K562 (cell line): ENCODE results near the gene CELSR1.

ENCODE experiments used
- FOSL1 ChIP-seq: fragments of 200-800 bp; sonication (Bioruptor generic); conservative IDR thresholded peaks from 2 replicates; pipeline ENCODE4 v1.6.1; 2016; ENCODE audit warnings: missing genetic modification characterization, missing compliant biosample characterization
- GATA2 ChIP-seq: sonication (generic); formaldehyde crosslinking; IDR thresholded peaks from 2 replicates; pipeline ENCODE4 v1.4.0; 2020; ENCODE audit warnings: mild to moderate bottlenecking, missing genetic modification reagents
- MEF2D ChIP-seq: conservative IDR thresholded peaks from 2 replicates; pipeline ENCODE4 v1.6.1; 2016; ENCODE audit warnings: low read depth, missing genetic modification characterization, missing compliant biosample characterization
- SP1 ChIP-seq: sonication (generic); formaldehyde crosslinking; IDR thresholded peaks from 2 replicates; pipeline ENCODE4 v1.8.1; 2022; ENCODE audit warnings: mild to moderate bottlenecking, missing genetic modification reagents
- TCF7L2 ChIP-seq: fragments of 150-350 bp; IDR thresholded peaks from 2 replicates; pipeline ENCODE4 v1.6.1; 2016; ENCODE audit warnings: low read depth, mild to moderate bottlenecking, low read length, moderate library complexity
- TFAM ChIP-seq: fragments of 250-450 bp; sonication (Bioruptor Pico); conservative IDR thresholded peaks from 2 replicates; pipeline ENCODE4 v1.5.0; 2021; ENCODE audit warnings: mild to moderate bottlenecking, moderate library complexity
- ZNF764 ChIP-seq: fragments of 250-450 bp; sonication (Bioruptor Pico); IDR thresholded peaks from 2 replicates; pipeline ENCODE4 v1.4.0; 2020; ENCODE audit warnings: low read depth, mild to moderate bottlenecking, moderate library complexity
- TF ChIP-seq, protein P1 (sequence below), 3 experiments: IDR thresholded peaks in 2 of 3; conservative IDR thresholded peaks in 1 of 3; 2 replicates each; pipeline ENCODE4 v1.5.1; 2011 to 2012; ENCODE audit warnings: low read length in 3 of 3, mild to moderate bottlenecking in 3 of 3, control low read depth in 2 of 3, improper control_type of control experiment in 1 of 3, inconsistent platforms in 1 of 3, low read depth in 1 of 3, mixed read lengths in 1 of 3, moderate library complexity in 1 of 3; ENCODE audit not compliant: insufficient read depth in 2 of 3
- TF ChIP-seq, protein P2 (sequence below), 2 experiments: fragments of 450-650 bp; formaldehyde crosslinking in 1 of 2; IDR thresholded peaks; 2 replicates each; pipeline versions ENCODE4 v1.4.0 to v1.6.1; 2014 to 2020; ENCODE audit warnings: mild to moderate bottlenecking in 2 of 2, borderline replicate concordance in 1 of 2, low read depth in 1 of 2
- TF ChIP-seq, protein P3 (sequence below), 2 experiments: fragments of 450-650 bp; IDR thresholded peaks; 2 replicates each; pipeline ENCODE4 v1.6.1; 2016
- TF ChIP-seq, protein P4 (sequence below): fragments of 250-450 bp; sonication (Bioruptor Pico); IDR thresholded peaks from 2 replicates; pipeline ENCODE4 v1.5.0; 2022; ENCODE audit warnings: mild to moderate bottlenecking

DNA sequence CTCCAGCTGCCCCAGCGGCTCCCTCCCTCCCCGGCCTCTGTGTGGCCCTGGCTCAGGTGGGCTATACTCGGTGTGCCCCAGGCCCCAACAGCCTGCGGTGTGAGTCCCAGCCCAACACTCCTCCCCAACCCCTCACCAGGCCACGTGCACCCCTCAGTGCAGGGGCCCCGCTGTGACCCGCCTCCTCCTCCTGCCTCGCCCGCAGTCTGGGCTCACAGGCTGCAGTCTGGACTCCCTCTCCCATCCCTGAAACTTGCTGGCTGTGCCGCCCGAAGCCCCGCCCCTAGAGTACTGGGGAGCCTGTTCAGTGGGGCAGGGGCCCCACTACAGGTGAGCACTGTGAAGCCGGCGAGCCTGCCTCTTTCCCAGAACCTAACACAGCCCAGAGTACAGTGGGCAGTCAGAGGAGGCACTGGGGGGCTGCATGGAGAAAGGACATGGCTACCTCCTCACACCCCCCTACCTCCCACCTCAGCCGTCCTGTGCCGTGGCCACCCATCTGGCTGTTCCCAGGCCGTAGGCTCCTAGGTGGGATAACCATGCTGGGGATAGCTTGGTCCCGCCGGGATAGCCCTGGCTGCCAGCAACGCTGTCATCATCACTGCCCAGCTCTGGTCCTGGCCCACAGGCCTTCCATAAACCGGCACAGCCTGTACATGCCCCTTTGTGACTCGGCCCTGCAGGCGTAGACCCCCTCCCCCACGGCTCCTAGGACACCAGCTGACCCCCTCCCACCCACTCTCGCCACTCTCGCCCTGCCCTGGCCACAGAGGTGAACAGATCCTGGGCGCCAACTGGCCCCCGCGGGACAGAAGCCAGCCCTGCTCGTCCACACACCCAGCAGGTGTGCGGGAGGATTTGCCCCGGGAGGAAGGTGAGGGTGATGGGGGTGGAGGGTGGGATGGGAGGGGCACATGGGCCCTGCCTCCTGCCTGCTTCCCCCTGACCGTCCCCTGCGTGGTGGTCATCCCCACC lies 29.7 kb downstream of the CELSR1 start:
- TF ChIP-seq MEF2D (tag) (no peak), TCF7L2 (no peak), ZNF764 (CRISPR knock-in tag) (no peak), GATA2 (CRISPR knock-in tag) (no peak), FOSL1 (no peak), SP1 (no peak), TFAM (CRISPR knock-in tag) (no peak)
- TF ChIP-seq, protein P1, sequence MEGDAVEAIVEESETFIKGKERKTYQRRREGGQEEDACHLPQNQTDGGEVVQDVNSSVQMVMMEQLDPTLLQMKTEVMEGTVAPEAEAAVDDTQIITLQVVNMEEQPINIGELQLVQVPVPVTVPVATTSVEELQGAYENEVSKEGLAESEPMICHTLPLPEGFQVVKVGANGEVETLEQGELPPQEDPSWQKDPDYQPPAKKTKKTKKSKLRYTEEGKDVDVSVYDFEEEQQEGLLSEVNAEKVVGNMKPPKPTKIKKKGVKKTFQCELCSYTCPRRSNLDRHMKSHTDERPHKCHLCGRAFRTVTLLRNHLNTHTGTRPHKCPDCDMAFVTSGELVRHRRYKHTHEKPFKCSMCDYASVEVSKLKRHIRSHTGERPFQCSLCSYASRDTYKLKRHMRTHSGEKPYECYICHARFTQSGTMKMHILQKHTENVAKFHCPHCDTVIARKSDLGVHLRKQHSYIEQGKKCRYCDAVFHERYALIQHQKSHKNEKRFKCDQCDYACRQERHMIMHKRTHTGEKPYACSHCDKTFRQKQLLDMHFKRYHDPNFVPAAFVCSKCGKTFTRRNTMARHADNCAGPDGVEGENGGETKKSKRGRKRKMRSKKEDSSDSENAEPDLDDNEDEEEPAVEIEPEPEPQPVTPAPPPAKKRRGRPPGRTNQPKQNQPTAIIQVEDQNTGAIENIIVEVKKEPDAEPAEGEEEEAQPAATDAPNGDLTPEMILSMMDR (IDR thresholded peaks at IDR 0.05 in 2 of 3, conservative IDR thresholded peaks at IDR 0.05 in 1 of 3; ENCODE audit: insufficient read depth in 2 of 3, low read depth in 1 of 3, low read length in 3 of 3): no peak
- TF ChIP-seq, protein P2, sequence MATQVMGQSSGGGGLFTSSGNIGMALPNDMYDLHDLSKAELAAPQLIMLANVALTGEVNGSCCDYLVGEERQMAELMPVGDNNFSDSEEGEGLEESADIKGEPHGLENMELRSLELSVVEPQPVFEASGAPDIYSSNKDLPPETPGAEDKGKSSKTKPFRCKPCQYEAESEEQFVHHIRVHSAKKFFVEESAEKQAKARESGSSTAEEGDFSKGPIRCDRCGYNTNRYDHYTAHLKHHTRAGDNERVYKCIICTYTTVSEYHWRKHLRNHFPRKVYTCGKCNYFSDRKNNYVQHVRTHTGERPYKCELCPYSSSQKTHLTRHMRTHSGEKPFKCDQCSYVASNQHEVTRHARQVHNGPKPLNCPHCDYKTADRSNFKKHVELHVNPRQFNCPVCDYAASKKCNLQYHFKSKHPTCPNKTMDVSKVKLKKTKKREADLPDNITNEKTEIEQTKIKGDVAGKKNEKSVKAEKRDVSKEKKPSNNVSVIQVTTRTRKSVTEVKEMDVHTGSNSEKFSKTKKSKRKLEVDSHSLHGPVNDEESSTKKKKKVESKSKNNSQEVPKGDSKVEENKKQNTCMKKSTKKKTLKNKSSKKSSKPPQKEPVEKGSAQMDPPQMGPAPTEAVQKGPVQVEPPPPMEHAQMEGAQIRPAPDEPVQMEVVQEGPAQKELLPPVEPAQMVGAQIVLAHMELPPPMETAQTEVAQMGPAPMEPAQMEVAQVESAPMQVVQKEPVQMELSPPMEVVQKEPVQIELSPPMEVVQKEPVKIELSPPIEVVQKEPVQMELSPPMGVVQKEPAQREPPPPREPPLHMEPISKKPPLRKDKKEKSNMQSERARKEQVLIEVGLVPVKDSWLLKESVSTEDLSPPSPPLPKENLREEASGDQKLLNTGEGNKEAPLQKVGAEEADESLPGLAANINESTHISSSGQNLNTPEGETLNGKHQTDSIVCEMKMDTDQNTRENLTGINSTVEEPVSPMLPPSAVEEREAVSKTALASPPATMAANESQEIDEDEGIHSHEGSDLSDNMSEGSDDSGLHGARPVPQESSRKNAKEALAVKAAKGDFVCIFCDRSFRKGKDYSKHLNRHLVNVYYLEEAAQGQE (IDR thresholded peaks at IDR 0.05; ENCODE audit: borderline replicate concordance): no peak
- TF ChIP-seq, protein P2 (CRISPR knock-in tag; IDR thresholded peaks at IDR 0.05; ENCODE audit: low read depth): no peak
- TF ChIP-seq, protein P3, sequence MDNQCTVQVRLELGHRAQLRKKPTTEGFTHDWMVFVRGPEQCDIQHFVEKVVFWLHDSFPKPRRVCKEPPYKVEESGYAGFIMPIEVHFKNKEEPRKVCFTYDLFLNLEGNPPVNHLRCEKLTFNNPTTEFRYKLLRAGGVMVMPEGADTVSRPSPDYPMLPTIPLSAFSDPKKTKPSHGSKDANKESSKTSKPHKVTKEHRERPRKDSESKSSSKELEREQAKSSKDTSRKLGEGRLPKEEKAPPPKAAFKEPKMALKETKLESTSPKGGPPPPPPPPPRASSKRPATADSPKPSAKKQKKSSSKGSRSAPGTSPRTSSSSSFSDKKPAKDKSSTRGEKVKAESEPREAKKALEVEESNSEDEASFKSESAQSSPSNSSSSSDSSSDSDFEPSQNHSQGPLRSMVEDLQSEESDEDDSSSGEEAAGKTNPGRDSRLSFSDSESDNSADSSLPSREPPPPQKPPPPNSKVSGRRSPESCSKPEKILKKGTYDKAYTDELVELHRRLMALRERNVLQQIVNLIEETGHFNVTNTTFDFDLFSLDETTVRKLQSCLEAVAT (IDR thresholded peaks at IDR 0.05): no peak
- TF ChIP-seq, protein P4, sequence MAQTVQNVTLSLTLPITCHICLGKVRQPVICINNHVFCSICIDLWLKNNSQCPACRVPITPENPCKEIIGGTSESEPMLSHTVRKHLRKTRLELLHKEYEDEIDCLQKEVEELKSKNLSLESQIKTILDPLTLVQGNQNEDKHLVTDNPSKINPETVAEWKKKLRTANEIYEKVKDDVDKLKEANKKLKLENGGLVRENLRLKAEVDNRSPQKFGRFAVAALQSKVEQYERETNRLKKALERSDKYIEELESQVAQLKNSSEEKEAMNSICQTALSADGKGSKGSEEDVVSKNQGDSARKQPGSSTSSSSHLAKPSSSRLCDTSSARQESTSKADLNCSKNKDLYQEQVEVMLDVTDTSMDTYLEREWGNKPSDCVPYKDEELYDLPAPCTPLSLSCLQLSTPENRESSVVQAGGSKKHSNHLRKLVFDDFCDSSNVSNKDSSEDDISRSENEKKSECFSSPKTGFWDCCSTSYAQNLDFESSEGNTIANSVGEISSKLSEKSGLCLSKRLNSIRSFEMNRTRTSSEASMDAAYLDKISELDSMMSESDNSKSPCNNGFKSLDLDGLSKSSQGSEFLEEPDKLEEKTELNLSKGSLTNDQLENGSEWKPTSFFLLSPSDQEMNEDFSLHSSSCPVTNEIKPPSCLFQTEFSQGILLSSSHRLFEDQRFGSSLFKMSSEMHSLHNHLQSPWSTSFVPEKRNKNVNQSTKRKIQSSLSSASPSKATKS (CRISPR knock-in tag): no peak
